Activated CD8-positive, alpha-beta T cell treated with anti-CD3 and anti-CD28 coated beads for 36 hours (primary cell): ENCODE data around the gene GAPDH. TPM values are rescaled to one million over a fixed set of nuclear protein-coding genes. Genes with fewer than 3 reads are reported as not detected.
A peak's percentile ranks its signal among the peaks of the same experiment; 100 is the strongest.
"Not testable (repeated sequence)": the region's sequence is repeated elsewhere in the genome, so short reads cannot be mapped to it uniquely, and the experiment has no call there.

Source experiments
- ATAC-seq: fragments of 200-7000 bp; cut with Tn5 transposase; one replicate; pipeline ENCODE4 v1.10.0; 2021; ENCODE audit warnings: mild to moderate bottlenecking, moderate library complexity
- CTCF ChIA-PET: fragments of 350-600 bp; sonication (Branson Sonifier 250); formaldehyde crosslinking; loops from one replicate; lab custom pipeline; 2021; ENCODE audit warnings: antibody characterized with exemption; lab: Charles Lee
- POLR2A ChIA-PET: fragments of 350-600 bp; sonication (Branson Sonifier 250); formaldehyde crosslinking; loops from one replicate; lab custom pipeline; 2021; ENCODE audit warnings: antibody characterized with exemption; lab: Charles Lee
- DNase-seq: peaks from one replicate; pipeline ENCODE4 v3.0.0-alpha.2; 2020
- H3K27ac Mint-ChIP-seq: one replicate; pipeline ENCODE4 v1.8.0; 2021; ENCODE audit warnings: mild to moderate bottlenecking, mixed read lengths
- H3K27me3 Mint-ChIP-seq: one replicate; pipeline ENCODE4 v1.8.0; 2021; ENCODE audit warnings: mixed read lengths
- H3K36me3 Mint-ChIP-seq: one replicate; pipeline ENCODE4 v1.8.0; 2021; ENCODE audit warnings: low read depth, mixed read lengths
- H3K4me1 Mint-ChIP-seq: one replicate; pipeline ENCODE4 v1.8.0; 2021; ENCODE audit warnings: low read depth, mixed read lengths
- H3K4me3 Mint-ChIP-seq: one replicate; pipeline ENCODE4 v1.8.0; 2021; ENCODE audit warnings: mild to moderate bottlenecking, moderate library complexity, mixed read lengths
- H3K9me3 Mint-ChIP-seq: one replicate; pipeline ENCODE4 v1.8.0; 2021; ENCODE audit warnings: mixed read lengths
- intact Hi-C: fragments of 100-400 bp; cut with micrococcal nuclease; formaldehyde crosslinking; loops from one replicate; pipeline ENCODE4 v1.10.0; 2022
- total RNA-seq, 2 experiments: library from RNA; stranded (reverse); gene quantifications; one replicate each; pipeline ENCODE4 v1.2.3, GENCODE V29; 2021
- TF ChIP-seq, protein P1 (sequence below): fragments of 200-600 bp; IDR thresholded peaks from one replicate; pipeline ENCODE4 v1.8.0; 2022; ENCODE audit warnings: antibody characterized with exemption, mild to moderate bottlenecking

GAPDH gene
- total RNA-seq, 2 experiments from 2014 or later = 9,109 to 9,234 TPM

DNA sequence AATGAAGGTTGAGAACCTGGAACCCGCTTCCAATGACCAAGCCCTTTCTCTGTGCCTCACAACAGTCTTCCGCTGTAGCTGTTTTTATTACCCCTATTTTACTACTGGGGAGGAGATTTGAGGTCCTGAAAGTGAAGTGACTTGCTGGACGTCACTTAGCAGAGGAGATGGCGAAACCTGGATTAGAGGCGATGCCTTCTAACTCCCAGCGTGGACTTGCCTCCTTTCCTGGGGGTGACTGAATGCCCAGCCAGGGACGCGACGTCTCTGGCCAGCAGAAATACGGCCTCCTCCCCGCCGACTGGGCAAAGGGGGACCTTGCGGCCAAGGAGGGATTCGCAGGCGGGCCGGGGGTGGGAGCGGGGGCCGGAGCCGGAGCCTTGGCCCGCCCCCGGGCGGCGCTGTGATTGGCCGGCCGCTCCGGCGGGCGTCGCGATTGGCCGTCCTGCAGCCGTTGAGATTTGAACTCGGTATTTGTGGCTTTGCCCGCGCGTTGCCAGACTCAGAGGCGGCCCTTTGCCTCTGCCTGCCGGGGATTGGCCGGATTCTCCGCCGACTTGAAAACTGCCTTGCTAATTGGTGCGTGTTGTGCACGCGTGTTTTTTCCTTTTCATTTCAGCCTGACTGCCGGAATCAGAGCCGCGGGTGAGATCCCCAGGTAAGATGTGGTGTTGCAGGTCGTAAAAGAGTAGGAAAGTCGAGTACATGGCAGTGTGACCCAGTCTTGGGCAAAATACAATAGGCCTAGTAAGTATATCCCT, 40.6 kb upstream of the GAPDH start, which contains the start of gene NCAPD2:
NCAPD2 (plus strand) TSS at position 606 of the 761 bp plus-strand sequence. CDS start 997 bp downstream, outside the sequence.
- intact Hi-C loops = loop anchor here (2.0 to 5.0 kb wide), 2 partner anchors 39 to 67 kb away; partner anchors contain the start of gene GAPDH
- Mint-ChIP-seq H3K27ac (peak within 1 kb of the TSS; percentile 99), H3K4me3 (peak within 1 kb of the TSS; percentile 99), H3K36me3 (peaks cover 50% of the 10 kb centered on the region), H3K9me3 (no peaks in the 10 kb centered on the region), H3K4me1 (peaks cover 31% of the 10 kb centered on the region), H3K27me3 (no peaks in the 10 kb centered on the region)
- DNase-seq (peak; percentile 98), ATAC-seq (peak; percentile 88)
- ChIA-PET CTCF (interaction anchor here (0.9 to 3.2 kb wide), 11 partner anchors 17 to 192 kb away, joined by 3 to 16 read pairs (median 7); partner anchors contain the start of gene VAMP1), POLR2A (interaction anchor here (0.6 to 4.1 kb wide), 30 partner anchors 8 to 171 kb away, joined by 3 to 22 read pairs (median 4); partner anchors contain the start of genes TAPBPL and VAMP1)
- TF ChIP-seq, protein P1, sequence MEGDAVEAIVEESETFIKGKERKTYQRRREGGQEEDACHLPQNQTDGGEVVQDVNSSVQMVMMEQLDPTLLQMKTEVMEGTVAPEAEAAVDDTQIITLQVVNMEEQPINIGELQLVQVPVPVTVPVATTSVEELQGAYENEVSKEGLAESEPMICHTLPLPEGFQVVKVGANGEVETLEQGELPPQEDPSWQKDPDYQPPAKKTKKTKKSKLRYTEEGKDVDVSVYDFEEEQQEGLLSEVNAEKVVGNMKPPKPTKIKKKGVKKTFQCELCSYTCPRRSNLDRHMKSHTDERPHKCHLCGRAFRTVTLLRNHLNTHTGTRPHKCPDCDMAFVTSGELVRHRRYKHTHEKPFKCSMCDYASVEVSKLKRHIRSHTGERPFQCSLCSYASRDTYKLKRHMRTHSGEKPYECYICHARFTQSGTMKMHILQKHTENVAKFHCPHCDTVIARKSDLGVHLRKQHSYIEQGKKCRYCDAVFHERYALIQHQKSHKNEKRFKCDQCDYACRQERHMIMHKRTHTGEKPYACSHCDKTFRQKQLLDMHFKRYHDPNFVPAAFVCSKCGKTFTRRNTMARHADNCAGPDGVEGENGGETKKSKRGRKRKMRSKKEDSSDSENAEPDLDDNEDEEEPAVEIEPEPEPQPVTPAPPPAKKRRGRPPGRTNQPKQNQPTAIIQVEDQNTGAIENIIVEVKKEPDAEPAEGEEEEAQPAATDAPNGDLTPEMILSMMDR = no peak

DNA sequence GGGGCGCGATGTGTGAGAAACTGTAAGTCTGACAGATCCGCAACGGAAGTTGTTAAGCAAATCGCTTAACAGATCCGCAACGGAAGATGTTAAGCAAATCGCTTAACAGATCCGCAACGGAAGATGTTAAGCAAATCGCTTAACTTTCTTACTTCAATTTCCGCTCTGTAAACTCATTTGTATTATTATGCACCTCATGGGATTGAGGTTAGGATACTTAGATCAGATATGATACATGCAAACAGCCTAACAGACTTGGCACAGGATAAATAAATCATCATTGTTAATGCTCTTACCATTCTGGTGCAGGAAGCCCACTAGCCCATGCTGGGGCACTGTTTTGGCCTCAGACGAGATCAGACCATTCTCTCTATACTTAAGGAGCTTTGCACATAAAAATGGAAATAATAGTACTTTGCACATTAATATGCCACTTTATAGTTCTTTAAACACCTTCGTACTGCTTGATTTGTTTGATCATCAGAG, 40.0 kb upstream of the GAPDH start:
- H3K4me1 Mint-ChIP-seq = peaks cover 31% of the 10 kb centered on the region
- H3K27ac Mint-ChIP-seq = peak overlapping the region; percentile 99
- DNase-seq = peak; percentile 36
- H3K4me3 Mint-ChIP-seq = peak overlapping the region; percentile 99
- no peaks in the 10 kb centered on the region for H3K27me3 Mint-ChIP-seq
- TF ChIP-seq, protein P1 = no peak
- POLR2A ChIA-PET = interaction anchor here (0.7 to 4.1 kb wide), 10 partner anchors 10 to 51 kb away, joined by 3 to 21 read pairs (median 6); partner anchors contain the start of gene VAMP1
- peak; percentile 5 for ATAC-seq
- CTCF ChIA-PET = interaction anchor here (0.7 to 1.8 kb wide), 10 partner anchors 17 to 71 kb away, joined by 3 to 10 read pairs (median 4); no protein-coding TSS in a partner anchor
- H3K9me3 Mint-ChIP-seq = no peaks in the 10 kb centered on the region
- peaks cover 54% of the 10 kb centered on the region for H3K36me3 Mint-ChIP-seq
- intact Hi-C loops = loop anchor here (5.0 kb wide), 1 partner anchor 38 kb away; the partner anchor contains the start of gene GAPDH

DNA sequence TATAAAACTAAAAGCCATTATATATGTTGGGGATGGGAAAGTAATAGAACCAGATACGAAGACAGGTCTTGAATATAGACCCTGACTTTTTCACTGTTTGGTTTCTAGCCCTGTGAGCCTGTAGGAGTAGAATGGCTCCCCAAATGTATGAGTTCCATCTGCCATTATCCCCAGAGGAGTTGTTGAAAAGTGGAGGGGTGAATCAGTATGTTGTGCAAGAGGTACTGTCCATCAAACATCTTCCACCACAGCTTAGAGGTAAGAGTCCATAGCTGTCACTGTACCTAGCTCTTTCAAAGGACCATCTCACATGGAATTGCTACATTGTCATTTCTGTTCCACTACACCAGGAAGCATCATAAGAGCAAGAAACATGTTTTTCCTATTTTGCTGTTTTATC, 39.3 kb upstream of the GAPDH start:
- Mint-ChIP-seq H3K4me1 (peaks cover 31% of the 10 kb centered on the region), H3K9me3 (no peaks in the 10 kb centered on the region), H3K27me3 (no peaks in the 10 kb centered on the region), H3K36me3 (peaks cover 55% of the 10 kb centered on the region), H3K4me3 (peak overlapping the region; percentile 99), H3K27ac (peak overlapping the region; percentile 99)
- ATAC-seq (no peak), DNase-seq (no peak)
- intact Hi-C loops = loop anchor here (5.0 kb wide), 1 partner anchor 37 kb away; the partner anchor contains the start of gene GAPDH
- CTCF ChIA-PET = interaction anchor here (0.7 to 1.8 kb wide), 10 partner anchors 16 to 72 kb away, joined by 3 to 10 read pairs (median 4); no protein-coding TSS in a partner anchor
- POLR2A ChIA-PET = interaction anchor here (0.7 to 4.1 kb wide), 11 partner anchors 9 to 52 kb away, joined by 3 to 21 read pairs (median 4); partner anchors contain the start of gene VAMP1
- TF ChIP-seq, protein P1 = no peak

DNA sequence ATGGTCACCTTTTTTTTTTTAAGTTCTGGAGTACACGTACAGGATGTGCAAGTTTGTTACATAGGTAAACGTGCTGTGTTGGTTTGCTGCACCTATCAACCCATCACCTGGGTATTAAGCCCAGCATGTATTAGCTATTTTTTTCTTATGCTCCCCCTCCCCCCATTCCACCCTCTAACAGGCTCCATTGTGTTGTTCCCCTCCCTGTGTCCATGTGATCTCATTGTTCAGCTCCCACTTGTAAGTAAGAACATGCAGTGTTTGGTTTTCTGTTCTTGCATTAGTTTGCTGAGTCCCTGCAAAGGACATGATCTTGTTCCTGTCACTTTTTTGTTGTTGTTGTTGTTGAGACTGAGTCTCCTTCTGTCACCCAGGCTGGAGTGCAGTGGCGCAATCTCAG, 37.0 kb upstream of the GAPDH start:
- H3K27ac Mint-ChIP-seq = peak overlapping the region; percentile 77
- H3K27me3 Mint-ChIP-seq, ATAC-seq, intact Hi-C loops, DNase-seq, H3K9me3 Mint-ChIP-seq: not testable (repeated sequence)
- H3K36me3 Mint-ChIP-seq = peaks cover 44% of the 10 kb centered on the region
- H3K4me3 Mint-ChIP-seq = peak overlapping the region; percentile 24
- H3K4me1 Mint-ChIP-seq = peaks cover 24% of the 10 kb centered on the region
- ChIA-PET POLR2A (interaction anchor here (1.2 to 4.1 kb wide), 3 partner anchors 27 to 39 kb away, joined by 3 to 21 read pairs (median 3); partner anchors contain the start of gene VAMP1), CTCF (interaction anchor here (1.0 to 1.8 kb wide), 2 partner anchors 40 to 74 kb away, joined by 4 to 5 read pairs; no protein-coding TSS in a partner anchor)

DNA sequence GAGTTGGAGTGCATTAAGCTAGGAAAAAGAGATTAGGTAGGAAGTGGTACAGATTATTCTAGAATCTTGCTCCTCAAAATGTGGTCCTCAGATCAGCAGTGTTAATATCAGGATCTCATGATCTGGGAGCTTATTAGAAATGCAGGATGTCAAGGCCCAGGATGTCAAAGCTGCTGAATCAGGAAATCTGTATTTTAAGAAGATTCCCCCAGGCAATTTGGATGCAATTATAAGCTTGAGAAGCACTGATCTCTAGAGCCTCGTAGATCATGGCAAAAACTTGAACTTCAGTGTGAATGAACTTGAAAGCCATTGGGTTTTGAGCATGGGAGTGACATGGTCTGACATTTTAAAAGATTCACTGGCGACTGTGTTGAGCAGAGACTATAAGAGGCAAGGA, 33.9 kb upstream of the GAPDH start:
- ATAC-seq (no peak), DNase-seq (no peak)
- Mint-ChIP-seq H3K36me3 (peaks cover 34% of the 10 kb centered on the region), H3K9me3 (no peaks in the 10 kb centered on the region), H3K4me1 (peaks cover 18% of the 10 kb centered on the region), H3K27ac (no peak overlapping the region), H3K27me3 (no peaks in the 10 kb centered on the region), H3K4me3 (no peak overlapping the region)
- ChIA-PET CTCF (interaction anchor here (0.5 to 1.7 kb wide), 9 partner anchors 11 to 78 kb away, joined by 3 to 6 read pairs (median 4); no protein-coding TSS in a partner anchor), POLR2A (interaction anchor here (0.7 to 2.6 kb wide), 7 partner anchors 11 to 247 kb away, joined by 3 to 7 read pairs (median 4); no protein-coding TSS in a partner anchor)
- intact Hi-C loops = no loop called here
- TF ChIP-seq, protein P1 = no peak
